HEK293T (cell line): ENCODE measurements around the gene DRD5.

Experiments
- CTCF ChIA-PET: fragments of 350-600 bp; formaldehyde crosslinking; extraction: SDS; loops from one replicate; lab custom pipeline; 2021; ENCODE audit warnings: antibody characterized with exemption, inconsistent platforms; lab: Yijun Ruan, JAX
- POLR2A ChIA-PET: fragments of 350-600 bp; formaldehyde crosslinking; extraction: SDS; loops from one replicate; lab custom pipeline; 2020; ENCODE audit warnings: antibody characterized with exemption, inconsistent platforms; lab: Yijun Ruan, JAX
- DNase-seq: peaks from one replicate; pipeline ENCODE4 v3.0.0; 2012; ENCODE audit warnings: mixed read lengths; ENCODE audit errors: extremely low spot score
- ARNT ChIP-seq: fragments of 450-650 bp; IDR thresholded peaks from 2 replicates; pipeline ENCODE4 v1.6.1; 2017; ENCODE audit warnings: mild to moderate bottlenecking
- BHLHE40 ChIP-seq: fragments of 450-650 bp; IDR thresholded peaks from 2 replicates; pipeline ENCODE4 v1.6.1; 2016; ENCODE audit warnings: mild to moderate bottlenecking, moderate library complexity, borderline replicate concordance
- ELF4 ChIP-seq: fragments of 450-650 bp; IDR thresholded peaks from 2 replicates; pipeline ENCODE4 v1.6.1; 2017; ENCODE audit warnings: antibody characterized with exemption
- FOXA1 ChIP-seq: fragments of 450-650 bp; IDR thresholded peaks from 2 replicates; pipeline ENCODE4 v1.6.1; 2016; ENCODE audit warnings: mild to moderate bottlenecking
- HDGF ChIP-seq: fragments of 450-650 bp; IDR thresholded peaks from 2 replicates; pipeline ENCODE4 v1.6.1; 2017; ENCODE audit warnings: antibody characterized with exemption, borderline replicate concordance
- L3MBTL2 ChIP-seq: fragments of 450-650 bp; conservative IDR thresholded peaks from 2 replicates; pipeline ENCODE4 v1.6.1; 2016; ENCODE audit warnings: mild to moderate bottlenecking
- NFRKB ChIP-seq: fragments of 450-650 bp; IDR thresholded peaks from 2 replicates; pipeline ENCODE4 v1.6.1; 2016; ENCODE audit warnings: mild to moderate bottlenecking, moderate library complexity
- SUZ12 ChIP-seq: fragments of 450-650 bp; IDR thresholded peaks from 2 replicates; pipeline ENCODE4 v1.6.1; 2016; ENCODE audit warnings: mild to moderate bottlenecking
- TARDBP ChIP-seq: fragments of 450-650 bp; IDR thresholded peaks from 2 replicates; pipeline ENCODE4 v1.6.1; 2016
- TF ChIP-seq, protein P1 (sequence below): fragments of 450-650 bp; IDR thresholded peaks from 2 replicates; pipeline ENCODE4 v1.6.1; 2016

DRD5 gene

DNA sequence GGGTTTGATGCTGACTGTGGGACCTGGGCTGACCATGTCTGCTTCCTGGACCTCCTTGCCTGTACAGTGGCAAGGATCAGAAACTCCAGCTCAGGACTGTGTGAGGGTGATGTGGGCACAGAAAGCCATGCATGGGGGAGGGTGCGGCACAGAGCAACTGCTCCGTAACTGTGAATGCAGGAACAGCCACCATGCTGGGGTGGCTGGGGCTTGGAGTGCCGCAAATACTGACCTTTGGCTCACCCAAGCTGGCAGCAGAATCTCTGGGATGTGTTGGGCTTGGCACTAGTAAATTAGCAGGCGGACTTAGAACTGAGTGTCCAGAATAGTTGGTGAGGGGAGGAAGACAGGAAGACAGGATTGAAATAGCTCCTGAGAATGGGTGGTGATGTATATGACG, 52.0 kb downstream of the DRD5 start:
- ChIA-PET POLR2A (no interaction called here), CTCF (no interaction called here)

More for the DNA sequence above, 52.0 kb downstream of the DRD5 start:
- DNase-seq, result no peak
- TF ChIP-seq, protein P1, sequence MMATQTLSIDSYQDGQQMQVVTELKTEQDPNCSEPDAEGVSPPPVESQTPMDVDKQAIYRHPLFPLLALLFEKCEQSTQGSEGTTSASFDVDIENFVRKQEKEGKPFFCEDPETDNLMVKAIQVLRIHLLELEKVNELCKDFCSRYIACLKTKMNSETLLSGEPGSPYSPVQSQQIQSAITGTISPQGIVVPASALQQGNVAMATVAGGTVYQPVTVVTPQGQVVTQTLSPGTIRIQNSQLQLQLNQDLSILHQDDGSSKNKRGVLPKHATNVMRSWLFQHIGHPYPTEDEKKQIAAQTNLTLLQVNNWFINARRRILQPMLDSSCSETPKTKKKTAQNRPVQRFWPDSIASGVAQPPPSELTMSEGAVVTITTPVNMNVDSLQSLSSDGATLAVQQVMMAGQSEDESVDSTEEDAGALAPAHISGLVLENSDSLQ, result no peak
- TF ChIP-seq HDGF (no peak), TARDBP (no peak), L3MBTL2 (no peak), ELF4 (no peak), BHLHE40 (no peak), SUZ12 (no peak), NFRKB (no peak), ARNT (no peak), FOXA1 (no peak)
